Activated T-cell treated with anti-CD3 and anti-CD28 coated beads, Interleukin-2, amount 50 U/mL, for 4 hours (primary cell): ENCODE data around the gene TDRD7. TPM values are rescaled to one million over a fixed set of nuclear protein-coding genes. Genes with fewer than 3 reads are reported as not detected.

Experiments
- ATAC-seq, 2 donors: fragments of 200-7000 bp; cut with Tn5 transposase; one replicate each; pipeline ENCODE4 v1.10.0; 2021
- DNase-seq: peaks from one replicate; pipeline ENCODE4 v3.0.0-alpha.2; 2020
- H3K27me3 Mint-ChIP-seq: one replicate; pipeline ENCODE4 v1.8.0; 2021; ENCODE audit warnings: low read depth, mixed read lengths
- H3K36me3 Mint-ChIP-seq: one replicate; pipeline ENCODE4 v1.8.0; 2022; ENCODE audit warnings: mixed read lengths; ENCODE audit not compliant: insufficient read depth
- H3K4me1 Mint-ChIP-seq: one replicate; pipeline ENCODE4 v1.8.0; 2021; ENCODE audit warnings: low read depth, mixed read lengths
- H3K4me3 Mint-ChIP-seq: one replicate; pipeline ENCODE4 v1.8.0; 2021; ENCODE audit warnings: mild to moderate bottlenecking, moderate library complexity, mixed read lengths
- H3K9me3 Mint-ChIP-seq: one replicate; pipeline ENCODE4 v1.8.0; 2021; ENCODE audit warnings: mixed read lengths
- total RNA-seq, 3 donors: library from RNA; stranded (reverse); gene quantifications; one replicate each; pipeline ENCODE4 v1.2.1, GENCODE V29; 2021

TDRD7 gene
- total RNA-seq, 3 donors from 2014 or later = 2.7 to 4.1 (median 2.8) TPM

- no peak for DNase-seq
- no peaks in the 10 kb centered on the region for H3K9me3 Mint-ChIP-seq
- H3K4me1 Mint-ChIP-seq = no peaks in the 10 kb centered on the region
- H3K36me3 Mint-ChIP-seq = peaks cover 28% of the 10 kb centered on the region
- no peaks in the 10 kb centered on the region for H3K27me3 Mint-ChIP-seq
- no peak for ATAC-seq
- no peak overlapping the region for H3K4me3 Mint-ChIP-seq
Observed at GRCh38 chr9:97376902-97377301, 35.0 kb upstream of the TDRD7 start.

- Mint-ChIP-seq H3K27me3 (peaks cover 8% of the 10 kb centered on the region), H3K4me3 (no peak overlapping the region), H3K9me3 (no peaks in the 10 kb centered on the region), H3K36me3 (peaks cover 6% of the 10 kb centered on the region), H3K4me1 (peaks cover 4% of the 10 kb centered on the region)
- ATAC-seq (no peak), DNase-seq (no peak)
Observed at GRCh38 chr9:97382099-97382718, 29.7 kb upstream of the TDRD7 start.

DNA sequence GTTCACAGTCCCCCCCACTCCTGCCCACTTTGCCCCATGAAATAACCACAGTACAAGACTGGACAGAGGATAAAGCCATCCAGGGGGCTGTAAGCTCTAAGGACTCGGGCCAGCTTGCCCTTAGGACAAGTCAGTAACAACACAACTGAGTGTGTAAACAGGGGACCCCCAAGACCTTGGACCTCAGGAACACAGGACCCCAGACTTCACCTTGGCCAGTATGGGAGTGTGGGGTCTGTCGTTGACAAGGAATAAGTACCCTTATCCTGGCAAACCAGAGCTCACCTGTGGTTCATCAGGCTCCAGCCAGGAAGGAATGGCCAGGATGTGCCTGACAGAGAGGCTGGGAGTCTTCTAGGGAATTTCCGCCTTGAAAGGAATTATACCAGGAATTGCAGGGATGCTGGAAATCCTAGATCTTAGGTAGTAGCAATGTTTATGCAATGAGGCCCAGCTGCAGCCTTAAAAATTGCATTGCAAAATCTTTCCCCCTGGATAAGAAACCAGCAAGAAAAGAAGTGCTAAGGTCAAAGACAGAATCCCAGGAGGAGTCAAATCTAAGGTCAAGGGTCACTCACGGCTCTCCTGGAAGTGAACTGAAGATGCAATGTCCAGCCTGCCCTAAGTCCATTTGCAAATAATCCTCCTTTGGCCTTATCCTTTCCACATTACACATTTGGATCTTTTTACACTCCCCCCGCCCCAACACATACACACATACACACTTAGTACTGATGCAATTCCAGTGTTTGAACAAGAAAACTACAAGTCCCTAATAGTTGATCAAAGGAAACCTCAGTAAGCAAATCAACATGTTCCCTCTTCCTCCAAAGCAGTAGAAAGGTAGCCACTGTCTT lies 27.3 kb upstream of the TDRD7 start:
- Mint-ChIP-seq H3K9me3 (no peaks in the 10 kb centered on the region), H3K4me3 (no peak overlapping the region), H3K4me1 (peaks cover 14% of the 10 kb centered on the region), H3K27me3 (peaks cover 17% of the 10 kb centered on the region), H3K36me3 (no peaks in the 10 kb centered on the region)
- DNase-seq (no peak), ATAC-seq (no peak)

- H3K9me3 Mint-ChIP-seq = no peaks in the 10 kb centered on the region
- H3K4me1 Mint-ChIP-seq = peaks cover 14% of the 10 kb centered on the region
- H3K27me3 Mint-ChIP-seq = peaks cover 17% of the 10 kb centered on the region
Observed at GRCh38 chr9:97385626-97386264, 26.2 kb upstream of the TDRD7 start.

GRCh38 chr9:97386265-97386633 lies 25.6 kb upstream of the TDRD7 start:
- Mint-ChIP-seq H3K9me3 (no peaks in the 10 kb centered on the region), H3K4me3 (no peak overlapping the region), H3K27me3 (peaks cover 17% of the 10 kb centered on the region), H3K4me1 (peaks cover 14% of the 10 kb centered on the region), H3K36me3 (no peaks in the 10 kb centered on the region)
- no peak for ATAC-seq
- no peak for DNase-seq

More at GRCh38 chr9:97385626-97386264, 26.2 kb upstream of the TDRD7 start:
- no peak for DNase-seq
- Mint-ChIP-seq H3K36me3 (no peaks in the 10 kb centered on the region), H3K4me3 (no peak overlapping the region)
- no peak for ATAC-seq

DNA sequence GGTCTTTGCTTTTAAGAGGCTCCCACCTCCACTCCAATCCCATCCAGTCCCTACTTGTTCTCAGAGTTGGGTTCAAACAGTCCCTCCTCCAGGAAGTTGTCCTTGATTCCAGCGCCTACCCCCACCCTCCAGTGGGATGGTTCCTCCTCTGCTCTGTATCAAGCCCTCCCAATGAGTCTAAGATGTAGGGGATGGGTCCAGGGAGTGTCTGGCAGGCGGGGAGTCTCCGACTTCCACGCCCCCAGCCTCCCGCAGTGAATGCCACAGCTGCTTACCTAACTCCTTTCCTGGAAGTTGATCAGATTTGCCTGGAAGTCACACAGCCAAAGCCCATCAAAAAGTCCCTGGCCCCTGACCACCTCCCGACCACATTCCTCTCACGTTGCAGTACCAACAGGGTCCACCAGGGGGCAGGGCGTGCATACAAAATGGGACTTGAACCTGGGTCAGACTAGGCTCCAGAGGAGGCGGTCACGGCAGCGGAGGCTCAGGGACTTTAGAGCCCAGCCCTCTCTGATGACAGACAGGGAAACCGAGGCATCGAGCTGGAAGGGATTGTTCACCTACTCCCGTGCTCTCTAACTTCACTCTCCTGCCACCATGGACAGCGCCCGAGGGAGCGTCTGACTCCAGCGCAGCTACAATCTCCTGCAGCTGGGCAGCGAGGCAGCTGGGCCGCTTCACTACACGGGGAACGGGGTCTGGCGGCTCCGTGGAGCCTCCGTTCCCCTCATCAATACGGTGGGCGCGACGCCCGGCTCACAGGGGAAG lies 25.0 kb upstream of the TDRD7 start:
- Mint-ChIP-seq H3K9me3 (no peaks in the 10 kb centered on the region), H3K4me3 (no peak overlapping the region), H3K27me3 (peaks cover 17% of the 10 kb centered on the region), H3K36me3 (no peaks in the 10 kb centered on the region), H3K4me1 (peaks cover 14% of the 10 kb centered on the region)
- peak; percentile 69 for DNase-seq
- peak; percentile 52 to 56 for ATAC-seq

GRCh38 chr9:97387504-97387886 lies 24.4 kb upstream of the TDRD7 start:
- no peak for DNase-seq
- H3K9me3 Mint-ChIP-seq = no peaks in the 10 kb centered on the region
- ATAC-seq = no peak
- H3K4me1 Mint-ChIP-seq = peaks cover 14% of the 10 kb centered on the region
- H3K4me3 Mint-ChIP-seq = no peak overlapping the region
- H3K36me3 Mint-ChIP-seq = no peaks in the 10 kb centered on the region
- H3K27me3 Mint-ChIP-seq = peaks cover 17% of the 10 kb centered on the region

- Mint-ChIP-seq H3K4me1 (peaks cover 14% of the 10 kb centered on the region), H3K27me3 (peaks cover 17% of the 10 kb centered on the region), H3K4me3 (no peak overlapping the region), H3K9me3 (no peaks in the 10 kb centered on the region), H3K36me3 (no peaks in the 10 kb centered on the region)
- DNase-seq (no peak), ATAC-seq (no peak)
Observed at GRCh38 chr9:97387936-97388684, 23.8 kb upstream of the TDRD7 start.

- DNase-seq = no peak
Observed at GRCh38 chr9:97388721-97389238, 23.1 kb upstream of the TDRD7 start.

GRCh38 chr9:97389249-97389648 lies 22.6 kb upstream of the TDRD7 start:
- Mint-ChIP-seq H3K36me3 (no peaks in the 10 kb centered on the region), H3K9me3 (no peaks in the 10 kb centered on the region), H3K4me1 (peaks cover 14% of the 10 kb centered on the region), H3K27me3 (peaks cover 17% of the 10 kb centered on the region), H3K4me3 (no peak overlapping the region)
- no peak for ATAC-seq
- no peak for DNase-seq

More at GRCh38 chr9:97388721-97389238, 23.1 kb upstream of the TDRD7 start:
- H3K4me1 Mint-ChIP-seq = peaks cover 14% of the 10 kb centered on the region
- ATAC-seq = peak; percentile 75 to 81
- no peak overlapping the region for H3K4me3 Mint-ChIP-seq
- no peaks in the 10 kb centered on the region for H3K36me3 Mint-ChIP-seq
- no peaks in the 10 kb centered on the region for H3K9me3 Mint-ChIP-seq
- H3K27me3 Mint-ChIP-seq = peaks cover 17% of the 10 kb centered on the region

DNA sequence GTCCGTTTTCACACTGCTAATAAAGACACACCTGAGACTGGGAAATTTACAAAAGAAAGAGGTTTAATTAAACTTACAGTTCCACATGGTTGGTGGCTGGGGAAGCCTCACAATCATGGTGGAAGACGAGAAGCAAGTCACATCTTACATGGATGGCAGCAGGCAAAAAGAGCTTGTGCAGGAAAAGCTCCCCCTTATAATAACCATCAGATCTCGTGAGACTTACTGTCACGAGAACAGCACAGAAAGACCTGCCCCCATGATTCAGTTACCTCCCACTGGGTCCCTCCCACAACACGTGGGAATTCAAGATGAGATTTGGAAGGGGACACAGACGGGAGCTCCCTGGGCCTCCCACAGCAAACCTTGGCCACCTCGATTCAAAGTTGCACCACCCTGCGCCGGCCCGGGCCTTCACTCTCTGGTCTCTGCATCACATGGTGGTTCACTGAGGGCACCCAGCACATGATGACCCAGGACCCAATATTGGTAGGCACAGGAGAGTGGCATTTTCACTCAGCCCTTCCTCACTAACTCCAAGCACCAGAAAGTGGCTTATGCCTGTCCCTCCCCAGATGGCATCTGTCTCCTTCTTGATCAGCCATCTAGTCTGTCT lies 21.0 kb upstream of the TDRD7 start:
- Mint-ChIP-seq H3K36me3 (no peaks in the 10 kb centered on the region), H3K27me3 (peaks cover 17% of the 10 kb centered on the region), H3K9me3 (no peaks in the 10 kb centered on the region), H3K4me3 (no peak overlapping the region), H3K4me1 (peaks cover 14% of the 10 kb centered on the region)
- ATAC-seq = no peak
- DNase-seq = no peak

GRCh38 chr9:97394881-97395280 lies 17.0 kb upstream of the TDRD7 start:
- no peak for ATAC-seq
- Mint-ChIP-seq H3K4me3 (no peak overlapping the region), H3K36me3 (no peaks in the 10 kb centered on the region), H3K4me1 (peaks cover 5% of the 10 kb centered on the region), H3K9me3 (no peaks in the 10 kb centered on the region), H3K27me3 (no peaks in the 10 kb centered on the region)
- no peak for DNase-seq

DNA sequence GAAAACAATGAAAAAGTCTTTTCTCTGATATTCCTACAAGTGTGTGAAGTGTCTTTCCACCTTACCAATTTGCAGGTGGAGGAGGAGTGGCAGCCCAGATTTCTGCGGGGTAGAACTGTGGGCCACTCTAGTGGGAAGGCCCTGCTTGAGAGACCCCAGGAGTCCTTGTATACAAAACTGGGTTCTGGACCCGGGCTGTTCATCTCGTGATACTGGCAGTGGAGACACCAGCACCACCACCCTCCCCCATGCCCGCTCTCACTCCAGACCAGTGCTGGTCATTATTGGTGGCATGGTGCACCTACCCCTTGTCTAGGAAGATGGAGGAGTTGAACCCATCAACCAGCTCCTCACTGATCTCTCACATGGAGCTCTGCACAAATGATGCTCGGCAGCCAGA lies 16.2 kb upstream of the TDRD7 start:
- no peak for ATAC-seq
- H3K36me3 Mint-ChIP-seq = no peaks in the 10 kb centered on the region
- H3K4me1 Mint-ChIP-seq = peaks cover 5% of the 10 kb centered on the region
- H3K27me3 Mint-ChIP-seq = no peaks in the 10 kb centered on the region
- DNase-seq = no peak
- H3K9me3 Mint-ChIP-seq = no peaks in the 10 kb centered on the region
- H3K4me3 Mint-ChIP-seq = no peak overlapping the region
